Measurements from ENCODE around the gene ERAL1.
"Not testable (repeated sequence)": the region's sequence is repeated elsewhere in the genome, so short reads cannot be mapped to it uniquely, and the experiment has no call there.

The ERAL1 gene

DNA sequence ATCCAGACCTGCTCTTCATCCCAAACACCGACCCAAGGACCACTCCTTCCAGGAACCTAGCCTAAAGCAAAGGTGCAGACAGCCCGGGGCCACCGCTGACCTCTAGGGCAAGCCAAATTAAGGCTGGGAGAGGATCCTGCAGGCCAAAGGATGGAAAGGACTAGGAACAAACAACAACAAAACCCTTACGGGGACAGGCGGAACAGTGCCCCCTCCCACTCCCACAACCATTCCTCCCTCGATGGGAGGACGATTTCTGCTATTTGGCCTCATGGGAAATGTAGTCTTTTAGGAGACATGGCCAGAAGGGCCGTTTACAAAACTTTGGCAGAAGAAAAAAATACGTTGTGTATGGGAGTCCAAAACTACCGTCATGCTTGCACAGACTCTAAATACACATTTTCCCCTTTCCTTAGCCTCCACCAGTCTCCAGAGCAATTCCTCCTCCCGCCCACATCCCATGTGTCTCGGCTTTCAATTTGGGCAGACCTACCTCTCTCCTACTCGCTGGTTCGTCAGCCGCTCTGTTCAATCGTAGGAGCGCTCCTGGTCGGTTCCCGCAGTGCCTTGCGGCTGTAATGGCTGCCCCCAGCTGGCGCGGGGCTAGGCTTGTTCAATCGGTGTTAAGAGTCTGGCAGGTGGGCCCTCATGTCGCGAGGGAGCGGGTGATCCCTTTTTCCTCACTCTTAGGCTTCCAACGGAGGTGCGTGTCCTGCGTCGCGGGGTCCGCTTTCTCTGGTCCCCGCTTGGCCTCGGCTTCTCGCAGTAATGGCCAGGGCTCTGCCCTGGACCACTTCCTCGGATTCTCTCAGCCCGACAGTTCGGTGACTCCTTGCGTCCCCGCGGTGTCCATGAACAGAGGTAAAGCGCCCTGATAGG, at the start of gene ERAL1:
TSS of gene ERAL1 (plus strand) at position 560 of the 879 bp plus-strand sequence. CDS start at position 579, 19 bp downstream.
- peak; percentile 27 to 92 (median 78) for DNase-seq

GRCh38 chr17:28807925-28808634, 46.7 kb upstream of the ERAL1 start:
- DNase-seq, result peak in 5 of 51 donors; percentile 0 to 36 (median 3)

GRCh38 chr17:28810437-28810836, 44.4 kb upstream of the ERAL1 start:
- DNase-seq, result no peak

DNA sequence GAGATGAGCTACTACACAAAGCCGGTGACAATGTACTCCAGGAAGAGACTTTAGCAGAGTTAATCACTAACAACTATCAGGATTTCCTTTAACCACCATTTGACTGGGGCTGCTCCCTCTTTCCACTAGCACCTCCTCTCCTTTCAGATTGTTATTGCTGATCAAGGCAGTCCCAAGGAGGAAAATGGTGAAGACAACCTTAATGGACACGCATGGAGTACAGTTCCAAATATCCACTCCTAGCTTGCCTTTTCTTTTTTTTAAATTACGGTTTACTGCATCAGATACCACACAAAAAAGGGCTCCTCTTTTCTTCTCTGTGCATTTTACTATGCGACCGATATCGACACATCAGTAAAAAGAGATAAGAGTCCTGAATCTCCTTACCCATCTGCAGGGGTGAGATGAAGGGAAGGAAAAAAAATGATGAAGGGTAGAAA, 43.1 kb upstream of the ERAL1 start:
- DNase-seq, result peak in 2 of 51 donors; percentile 34 to 38

DNA sequence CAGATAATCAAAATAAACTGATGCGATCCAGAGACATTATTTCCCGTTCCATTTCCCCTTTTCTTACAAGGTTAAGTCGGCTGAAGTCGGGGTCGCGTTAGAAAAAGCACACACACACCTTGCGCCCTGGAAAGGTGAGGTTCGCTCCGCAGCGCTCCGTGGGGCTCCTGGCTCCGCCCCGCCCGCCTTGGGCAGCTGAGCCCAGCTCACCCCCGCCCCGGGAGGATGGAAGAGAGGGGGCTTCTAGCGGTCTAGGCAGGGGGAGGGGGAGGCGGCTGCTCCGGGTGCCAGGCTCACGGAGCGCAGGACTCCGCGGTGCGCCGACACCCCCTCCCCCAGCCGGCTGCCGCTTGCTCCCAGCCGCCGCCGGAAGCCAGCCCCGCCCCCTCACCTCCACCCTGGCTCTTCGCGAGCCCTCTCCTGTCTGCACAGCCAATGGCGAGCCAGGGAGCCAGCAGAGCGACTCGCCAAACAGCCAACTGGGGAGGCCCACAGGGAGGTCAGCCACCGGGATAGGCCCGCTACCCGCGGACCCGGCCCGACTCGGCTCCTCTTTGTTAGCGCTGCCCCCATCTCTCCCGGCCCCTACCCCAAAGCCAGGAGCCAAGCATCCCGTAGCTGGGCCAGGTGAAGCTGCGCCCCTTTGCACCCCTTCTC, 42.6 kb upstream of the ERAL1 start:
- peak; percentile 75 to 99 (median 96) for DNase-seq

- no peak for DNase-seq
Observed at GRCh38 chr17:28812748-28813377, 42.0 kb upstream of the ERAL1 start.

GRCh38 chr17:28816540-28816939, 38.3 kb upstream of the ERAL1 start:
- no peak for DNase-seq

DNA sequence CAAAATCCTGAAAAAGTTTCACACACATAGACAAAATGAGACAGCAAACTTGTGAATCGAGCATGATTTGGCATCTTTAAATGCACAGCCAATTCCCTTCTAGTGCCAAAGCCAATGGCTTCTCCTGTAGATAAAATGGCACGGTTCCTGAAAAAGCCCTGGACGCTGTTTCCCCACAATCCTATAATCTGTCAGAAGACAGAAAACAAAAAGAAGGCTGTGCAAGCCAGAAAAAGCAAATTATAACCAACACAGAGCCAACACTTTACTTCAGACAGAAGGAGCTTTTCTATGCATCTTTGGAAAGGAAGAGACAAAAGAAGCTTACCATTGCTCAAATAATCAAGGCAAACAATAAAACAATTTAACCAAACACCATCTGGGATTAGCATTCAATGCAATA, 36.0 kb upstream of the ERAL1 start:
- DNase-seq, result peak in 1 of 51 donors; percentile 3

DNA sequence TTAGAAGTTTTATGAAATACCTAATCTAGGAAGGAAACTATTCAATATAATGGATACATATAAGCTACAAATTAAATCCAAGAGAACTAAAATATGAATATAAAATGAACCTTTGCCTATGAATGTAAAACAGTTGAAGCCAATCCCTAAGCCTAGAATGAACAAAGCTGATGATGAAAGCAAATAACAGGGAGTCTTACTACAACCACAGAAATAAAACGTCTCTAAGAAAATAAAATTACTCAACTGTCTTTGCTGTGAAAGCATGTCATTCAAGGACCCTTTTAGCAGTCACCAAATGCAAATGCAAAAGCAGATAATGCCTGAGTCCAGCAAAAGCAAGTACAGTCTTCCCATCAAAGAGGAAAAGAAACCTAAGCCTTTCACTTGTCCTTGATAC, 35.2 kb upstream of the ERAL1 start:
- DNase-seq, result no peak

DNA sequence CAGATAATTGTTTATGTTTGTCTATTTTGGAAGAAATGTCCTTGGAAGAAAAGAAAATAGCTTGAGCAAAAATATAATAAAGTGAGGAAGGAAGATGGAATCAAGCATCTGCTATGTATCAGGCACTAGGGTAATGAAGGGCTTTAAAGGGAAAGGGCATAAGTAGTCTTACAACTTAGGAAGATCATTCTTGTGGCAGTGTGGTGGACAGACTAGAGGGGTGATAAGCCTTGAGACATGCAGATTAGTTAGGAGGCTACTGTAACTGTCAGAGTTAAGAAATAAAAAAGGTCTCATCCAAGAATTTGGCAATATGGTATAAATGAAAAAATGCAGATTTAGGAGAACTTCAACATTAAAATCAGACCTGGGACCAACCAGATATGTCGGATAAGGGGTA, 27.1 kb upstream of the ERAL1 start:
- no peak for DNase-seq

DNA sequence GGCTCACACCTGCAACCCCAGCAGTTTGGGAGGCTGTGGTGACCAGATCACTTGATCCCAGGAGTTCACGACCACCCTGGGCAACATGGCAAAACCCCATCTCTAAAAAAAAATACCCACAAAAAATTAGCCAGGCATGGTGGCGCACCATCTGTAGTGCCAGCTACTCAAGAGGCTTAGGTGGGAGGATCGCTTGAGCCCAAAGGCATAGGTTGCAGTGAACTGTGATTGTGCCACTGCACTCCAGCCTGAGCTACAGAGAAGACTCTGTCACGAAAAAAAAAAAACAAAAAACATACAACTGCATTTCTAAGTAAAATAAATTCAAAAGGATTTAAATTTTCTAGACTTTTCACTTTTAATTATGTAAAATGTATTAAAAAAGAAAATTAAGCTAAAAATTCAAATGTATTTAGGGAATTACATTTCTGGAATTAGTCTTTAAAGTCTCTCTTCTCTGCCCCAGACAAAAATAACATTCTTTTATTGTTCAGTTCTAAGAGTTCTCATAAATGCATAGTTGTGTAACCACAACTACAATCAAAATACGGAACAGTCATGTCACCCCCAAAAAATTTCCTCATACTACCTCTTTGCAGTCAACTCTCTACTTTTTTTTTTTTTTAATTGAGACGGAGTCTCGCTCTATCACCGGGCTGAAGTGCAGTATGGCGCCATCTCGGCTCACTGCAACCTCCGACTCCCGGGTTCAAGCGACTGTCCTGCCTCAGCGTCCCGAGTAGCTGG, 26.3 kb upstream of the ERAL1 start:
- DNase-seq, result no peak

- no peak for DNase-seq
Observed at GRCh38 chr17:28834420-28834819, 20.4 kb upstream of the ERAL1 start.

GRCh38 chr17:28836541-28836940, 18.3 kb upstream of the ERAL1 start:
- DNase-seq, result not testable (repeated sequence)

- no peak for DNase-seq
Observed at GRCh38 chr17:28839221-28839620, 15.6 kb upstream of the ERAL1 start.

- no peak for DNase-seq
Observed at GRCh38 chr17:28841901-28842281, 12.9 kb upstream of the ERAL1 start.

DNA sequence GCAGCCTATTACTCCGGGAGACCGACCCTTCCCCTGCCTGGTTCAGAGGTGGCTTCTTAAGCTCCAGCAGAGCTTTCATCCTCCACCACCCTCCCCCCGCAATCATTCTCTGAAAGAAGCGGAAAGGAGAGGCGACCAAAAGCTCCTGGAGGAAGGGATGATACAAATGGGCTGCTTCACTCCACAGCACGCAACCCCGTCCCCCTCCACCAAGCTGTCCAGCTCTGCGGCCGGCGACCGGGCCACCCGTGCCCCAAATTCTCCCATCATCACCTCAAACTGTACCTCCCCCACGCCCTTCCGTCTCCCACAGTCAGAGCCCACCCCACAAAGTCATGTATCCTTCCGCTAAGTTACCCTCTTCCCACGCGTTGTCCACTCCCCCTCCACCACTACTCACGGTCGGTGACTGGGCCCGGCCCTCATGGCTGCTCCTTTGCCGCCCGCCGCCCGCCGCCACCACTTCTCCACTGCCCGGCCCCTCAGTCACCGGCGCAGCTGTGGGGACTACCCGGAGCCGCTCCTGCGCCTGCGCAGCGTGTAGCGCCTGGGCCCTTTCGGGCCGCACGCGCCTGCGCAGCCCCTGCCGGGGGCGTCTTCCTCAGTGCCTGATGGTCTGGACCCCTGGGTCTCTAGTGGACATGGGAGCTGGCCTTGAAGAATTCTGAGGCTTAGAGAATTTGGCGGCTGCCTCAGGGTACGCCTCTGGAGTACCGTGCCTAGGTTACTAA, 12.4 kb upstream of the ERAL1 start, which contains the start of gene FAM222B:
TSS of gene FAM222B (minus strand) at position 509 of the 731 bp plus-strand sequence. CDS start 76,123 bp downstream, outside the sequence.
- DNase-seq, result peak; percentile 40 to 89 (median 68)

DNA sequence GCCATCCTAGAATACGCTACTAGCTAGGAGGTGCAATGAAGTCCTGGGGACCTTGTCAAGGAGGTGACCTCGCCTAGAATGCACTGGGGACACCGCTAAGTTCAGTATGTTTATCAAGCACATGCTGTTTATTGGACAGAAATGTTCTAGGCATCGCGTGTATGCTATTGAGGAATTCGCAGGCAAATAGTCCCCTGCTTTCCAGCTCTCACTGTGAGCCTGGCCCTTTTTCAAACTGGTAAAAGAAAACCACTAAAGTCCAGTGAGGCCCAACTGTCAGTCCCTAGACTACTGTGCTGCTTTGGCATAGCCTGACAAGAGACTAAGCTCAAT, 11.0 kb upstream of the ERAL1 start:
- no peak for DNase-seq

DNA sequence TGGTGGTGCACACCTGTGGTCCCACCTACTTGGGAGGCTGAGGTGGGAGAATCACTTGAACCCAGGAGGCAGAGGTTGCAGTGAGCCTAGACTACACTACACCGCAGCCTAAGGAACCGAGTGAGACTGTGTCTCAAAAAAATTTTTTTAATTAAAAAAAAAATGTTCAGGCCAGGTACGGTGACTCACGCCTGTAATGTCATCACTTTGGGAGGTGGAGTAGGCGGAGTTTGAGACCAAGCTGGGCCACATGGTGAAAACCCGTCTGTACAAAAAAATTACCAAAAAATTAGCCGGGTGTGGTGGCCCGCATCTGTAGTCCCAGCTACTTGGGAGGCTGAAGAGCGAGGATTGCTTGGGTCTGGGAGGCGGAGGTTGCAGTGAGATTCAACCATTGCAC, 8.6 kb upstream of the ERAL1 start:
- DNase-seq, result no peak

- DNase-seq, result not testable (repeated sequence)
Observed at GRCh38 chr17:28846699-28847098, 8.1 kb upstream of the ERAL1 start.

- peak in 1 of 51 donors; percentile 13 for DNase-seq
Observed at GRCh38 chr17:28848667-28849066, 6.1 kb upstream of the ERAL1 start.

All from hypothalamus (tissue), 51 donors.